Endodermal cell (in vitro differentiated cells): ENCODE measurements around the gene FARP1. TPM values are rescaled to one million over a fixed set of nuclear protein-coding genes. Genes with fewer than 3 reads are reported as not detected.

ENCODE experiments used
- DNase-seq: peaks from one replicate; pipeline ENCODE4 v3.0.0-alpha.2; 2017
- H3K27ac ChIP-seq: 2 replicates; pipeline ENCODE4 v1.5.1; 2013; ENCODE audit warnings: mild to moderate bottlenecking, low read depth, low read length, moderate library complexity
- H3K27me3 ChIP-seq: 2 replicates; pipeline ENCODE4 v1.6.1; 2013; ENCODE audit warnings: mild to moderate bottlenecking, low read length, moderate library complexity; ENCODE audit not compliant: insufficient read depth, control insufficient read depth, poor library complexity, severe bottlenecking
- H3K36me3 ChIP-seq: 2 replicates; pipeline ENCODE4 v1.7.0; 2013; ENCODE audit warnings: mild to moderate bottlenecking, low read length, moderate library complexity; ENCODE audit not compliant: control insufficient read depth, insufficient read depth
- H3K4me1 ChIP-seq: one replicate; pipeline ENCODE4 v1.7.0; 2013; ENCODE audit warnings: low read length; ENCODE audit not compliant: control insufficient read depth, insufficient read depth
- H3K4me3 ChIP-seq: 2 replicates; pipeline ENCODE4 v1.5.1; 2013; ENCODE audit warnings: mild to moderate bottlenecking, low read length, moderate library complexity
- H3K9ac ChIP-seq: 2 replicates; pipeline ENCODE4 v1.6.1; 2013; ENCODE audit warnings: mild to moderate bottlenecking, low read length, moderate library complexity; ENCODE audit not compliant: poor library complexity, severe bottlenecking; ENCODE audit errors: extremely low read depth
- H3K9me3 ChIP-seq: 2 replicates; pipeline ENCODE4 v1.6.1; 2013; ENCODE audit warnings: mild to moderate bottlenecking, low read length, moderate library complexity; ENCODE audit not compliant: control insufficient read depth
- H3K27ac Mint-ChIP-seq: 2 replicates; pipeline ENCODE4 v1.8.0; 2020; ENCODE audit warnings: mixed read lengths
- H3K27me3 Mint-ChIP-seq: 2 replicates; pipeline ENCODE4 v1.8.0; 2021; ENCODE audit warnings: mild to moderate bottlenecking, mixed read lengths; ENCODE audit not compliant: insufficient read depth
- H3K36me3 Mint-ChIP-seq: 2 replicates; pipeline ENCODE4 v1.8.0; 2020; ENCODE audit warnings: low read depth, mixed read lengths
- H3K4me1 Mint-ChIP-seq: 2 replicates; pipeline ENCODE4 v1.8.0; 2020; ENCODE audit warnings: mixed read lengths
- H3K4me3 Mint-ChIP-seq: 2 replicates; pipeline ENCODE4 v1.8.0; 2020; ENCODE audit warnings: mild to moderate bottlenecking, moderate library complexity, mixed read lengths
- H3K9me3 Mint-ChIP-seq: 2 replicates; pipeline ENCODE4 v1.8.0; 2020; ENCODE audit warnings: mild to moderate bottlenecking, mixed read lengths
- WGBS, 2 experiments: methylation state at CpG; one replicate each; pipeline versions ENCODE4 v1.1.5 to v1.1.7; 2013; ENCODE audit warnings: missing lambda C conversion rate in 2 of 2, mixed read lengths in 1 of 2; ENCODE audit not compliant: insufficient coverage in 1 of 2, insufficient read length in 1 of 2; 5-methylcytosine and 5-hydroxymethylcytosine counted together
- total RNA-seq, 2 donors: library from RNA; stranded (reverse); fragmentation: NEBNext Ultra II Directional in 1 of 2; extraction: Animal tissue kit (Norgen Biotek cat#: 25700) in 1 of 2; gene quantifications; 2 replicates in 1 of 2; 3 replicates in 1 of 2; pipeline ENCODE4 v1.2.1, GENCODE V29; 2021
- TF ChIP-seq, protein P1 (sequence below): fragments of 200-600 bp; sonication (generic); conservative IDR thresholded peaks from 2 replicates; pipeline ENCODE4 v1.5.0; 2021; ENCODE audit warnings: antibody characterized with exemption, mild to moderate bottlenecking

Gene FARP1
- total RNA-seq, 2 donors from 2014 or later, result 237 to 319 TPM

DNA sequence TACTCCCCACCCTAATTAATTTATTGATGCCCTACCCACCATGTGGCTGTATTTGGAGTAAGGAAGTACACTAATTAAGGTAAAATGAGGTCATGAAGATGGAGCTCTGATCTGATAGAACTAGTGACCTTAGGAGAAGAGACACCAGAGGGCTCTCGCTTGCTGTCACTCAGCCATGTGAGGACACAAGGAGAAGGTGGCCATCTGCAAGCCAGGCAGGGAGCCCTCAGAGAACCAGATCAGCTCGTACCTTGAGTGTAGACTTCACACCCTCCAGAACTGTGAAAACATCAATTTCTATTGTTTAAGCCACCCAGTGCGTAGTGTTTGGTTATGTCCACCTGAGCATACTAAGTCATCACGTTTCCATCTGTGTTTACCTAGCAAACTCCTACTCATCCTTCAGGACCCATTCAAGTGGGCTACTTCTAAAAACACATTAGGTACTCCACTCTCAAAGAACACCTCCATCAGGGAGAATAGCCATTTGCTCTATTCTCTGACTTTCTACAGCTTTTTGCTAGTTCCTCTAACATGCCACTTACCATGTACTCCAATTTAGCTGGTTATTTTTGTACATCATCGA is 191.8 kb downstream of the FARP1 start:
- 94% methylated on average over 3 to 5 of the region's 5 CpGs for WGBS, 2 experiments

DNA sequence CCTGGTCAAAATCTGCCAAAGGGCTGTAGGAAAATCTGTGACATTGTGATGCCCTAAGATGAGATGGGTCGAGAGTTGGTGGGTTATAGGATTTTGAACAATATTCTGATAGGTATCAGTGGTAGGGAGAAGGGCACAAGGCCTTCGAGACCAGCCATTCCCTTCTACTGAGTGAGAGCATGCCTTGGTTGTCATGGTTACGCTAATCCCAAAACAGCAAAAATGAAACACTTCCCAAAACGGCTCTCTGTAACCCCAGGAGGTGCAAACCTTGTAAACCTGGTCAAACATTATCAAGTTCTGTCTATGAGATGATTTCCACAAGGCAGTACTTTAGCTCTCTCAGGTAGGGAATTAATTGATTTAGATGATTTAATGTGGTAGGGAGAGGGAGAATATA is 192.8 kb downstream of the FARP1 start:
- Mint-ChIP-seq H3K4me3 (no peak overlapping the region), H3K36me3 (peaks cover 45% of the 10 kb centered on the region), H3K27ac (no peak overlapping the region), H3K9me3 (peaks cover 11% of the 10 kb centered on the region), H3K4me1 (peaks cover 39% of the 10 kb centered on the region), H3K27me3 (no peaks in the 10 kb centered on the region)
- DNase-seq, result peak; percentile 33
- Histone ChIP-seq H3K4me3 (no peak overlapping the region), H3K27me3 (no peaks in the 10 kb centered on the region), H3K9me3 (peaks cover 23% of the 10 kb centered on the region), H3K27ac (no peak overlapping the region), H3K36me3 (peaks cover 42% of the 10 kb centered on the region), H3K9ac (no peak overlapping the region), H3K4me1 (peaks cover 4% of the 10 kb centered on the region)
- TF ChIP-seq, protein P1, sequence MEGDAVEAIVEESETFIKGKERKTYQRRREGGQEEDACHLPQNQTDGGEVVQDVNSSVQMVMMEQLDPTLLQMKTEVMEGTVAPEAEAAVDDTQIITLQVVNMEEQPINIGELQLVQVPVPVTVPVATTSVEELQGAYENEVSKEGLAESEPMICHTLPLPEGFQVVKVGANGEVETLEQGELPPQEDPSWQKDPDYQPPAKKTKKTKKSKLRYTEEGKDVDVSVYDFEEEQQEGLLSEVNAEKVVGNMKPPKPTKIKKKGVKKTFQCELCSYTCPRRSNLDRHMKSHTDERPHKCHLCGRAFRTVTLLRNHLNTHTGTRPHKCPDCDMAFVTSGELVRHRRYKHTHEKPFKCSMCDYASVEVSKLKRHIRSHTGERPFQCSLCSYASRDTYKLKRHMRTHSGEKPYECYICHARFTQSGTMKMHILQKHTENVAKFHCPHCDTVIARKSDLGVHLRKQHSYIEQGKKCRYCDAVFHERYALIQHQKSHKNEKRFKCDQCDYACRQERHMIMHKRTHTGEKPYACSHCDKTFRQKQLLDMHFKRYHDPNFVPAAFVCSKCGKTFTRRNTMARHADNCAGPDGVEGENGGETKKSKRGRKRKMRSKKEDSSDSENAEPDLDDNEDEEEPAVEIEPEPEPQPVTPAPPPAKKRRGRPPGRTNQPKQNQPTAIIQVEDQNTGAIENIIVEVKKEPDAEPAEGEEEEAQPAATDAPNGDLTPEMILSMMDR, result no peak
- WGBS, 2 experiments, result 94% methylated on average over 2 to 4 of the region's 4 CpGs

More for the DNA sequence above, 191.8 kb downstream of the FARP1 start:
- Mint-ChIP-seq H3K9me3 (peaks cover 11% of the 10 kb centered on the region), H3K4me1 (peaks cover 40% of the 10 kb centered on the region), H3K36me3 (peaks cover 43% of the 10 kb centered on the region), H3K27me3 (no peaks in the 10 kb centered on the region), H3K27ac (peak overlapping the region; percentile 23), H3K4me3 (no peak overlapping the region)
- Histone ChIP-seq H3K4me3 (peak overlapping the region; percentile 8), H3K36me3 (peaks cover 46% of the 10 kb centered on the region), H3K9ac (no peak overlapping the region), H3K27me3 (no peaks in the 10 kb centered on the region), H3K9me3 (peaks cover 23% of the 10 kb centered on the region), H3K4me1 (peaks cover 4% of the 10 kb centered on the region), H3K27ac (no peak overlapping the region)
- DNase-seq, result peak; percentile 22
- TF ChIP-seq, protein P1, result no peak

DNA sequence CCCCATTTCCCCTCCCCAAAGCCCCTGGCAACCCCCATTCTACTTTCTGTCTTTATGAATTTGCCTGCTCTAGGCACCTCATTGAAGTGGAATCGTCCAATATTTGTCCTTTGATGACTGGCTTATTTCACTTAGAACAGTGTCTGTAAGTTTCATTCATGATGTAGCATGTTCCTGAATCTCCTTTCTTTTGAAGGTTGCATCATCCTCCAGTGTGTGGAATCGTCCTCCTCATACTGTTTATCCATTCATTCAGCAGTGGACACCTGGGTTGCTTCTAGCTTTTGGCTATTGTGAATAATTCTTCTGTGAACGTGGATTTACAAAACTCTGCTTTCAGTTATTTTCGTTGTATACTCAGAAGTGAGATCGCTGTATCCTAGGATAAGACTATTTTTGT is 195.4 kb downstream of the FARP1 start:
- 93 to 97% methylated on average over 5 of the region's 5 CpGs for WGBS, 2 experiments
- Mint-ChIP-seq H3K4me3 (no peak overlapping the region), H3K4me1 (peaks cover 23% of the 10 kb centered on the region), H3K9me3 (peaks cover 11% of the 10 kb centered on the region), H3K36me3 (peaks cover 47% of the 10 kb centered on the region), H3K27ac (peak overlapping the region; percentile 14), H3K27me3 (no peaks in the 10 kb centered on the region)
- DNase-seq, result no peak
- Histone ChIP-seq H3K9ac (no peak overlapping the region), H3K36me3 (peaks cover 30% of the 10 kb centered on the region), H3K4me1 (no peaks in the 10 kb centered on the region), H3K27ac (no peak overlapping the region), H3K27me3 (no peaks in the 10 kb centered on the region), H3K4me3 (no peak overlapping the region), H3K9me3 (peaks cover 23% of the 10 kb centered on the region)
- TF ChIP-seq, protein P1, result no peak
